ENCODE data around the gene B4GALNT2. TPM values are rescaled to one million over a fixed set of nuclear protein-coding genes. Genes with fewer than 3 reads are reported as not detected.

The B4GALNT2 gene
- total RNA-seq, 2 donors from 2014 or later, result not detected

- Mint-ChIP-seq H3K4me3 (peak overlapping the region; percentile 90), H3K27ac (peak overlapping the region; percentile 76 to 79), H3K9me3 (no peaks in the 10 kb centered on the region), H3K36me3 (peaks cover 6% of the 10 kb centered on the region), H3K4me1 (ENCODE audit: low read depth in 2 of 2) (peaks cover 78 to 80% of the 10 kb centered on the region in 2 donors), H3K27me3 (no peaks in the 10 kb centered on the region)
- DNase-seq (ENCODE audit: low spot score), result no peak
- no peak for ATAC-seq
Measured at GRCh38 chr17:49214676-49215360, 82.2 kb downstream of the B4GALNT2 start.

GRCh38 chr17:49216482-49216881, 83.9 kb downstream of the B4GALNT2 start:
- Mint-ChIP-seq H3K27ac (peak overlapping the region; percentile 79 to 85), H3K27me3 (no peaks in the 10 kb centered on the region), H3K9me3 (no peaks in the 10 kb centered on the region), H3K4me1 (ENCODE audit: low read depth in 2 of 2) (peaks cover 65 to 67% of the 10 kb centered on the region in 2 donors), H3K4me3 (peak overlapping the region; percentile 82), H3K36me3 (peaks cover 6% of the 10 kb centered on the region)
- ATAC-seq, result no peak
- no peak for DNase-seq (ENCODE audit: low spot score)

GRCh38 chr17:49216953-49217650, 84.5 kb downstream of the B4GALNT2 start:
- Mint-ChIP-seq H3K9me3 (no peaks in the 10 kb centered on the region), H3K4me1 (ENCODE audit: low read depth in 2 of 2) (peaks cover 63 to 65% of the 10 kb centered on the region in 2 donors), H3K27me3 (no peaks in the 10 kb centered on the region), H3K27ac (peak overlapping the region; percentile 79 to 85), H3K4me3 (peak overlapping the region; percentile 82), H3K36me3 (peaks cover 4% of the 10 kb centered on the region)
- ATAC-seq (peak in 1 of 2 donors; percentile 1), DNase-seq (ENCODE audit: low spot score) (no peak)

- peak overlapping the region; percentile 79 to 85 for H3K27ac Mint-ChIP-seq
- ATAC-seq (peak; percentile 79 to 82), DNase-seq (ENCODE audit: low spot score) (peak; percentile 84)
- no peaks in the 10 kb centered on the region for H3K27me3 Mint-ChIP-seq
- H3K4me1 Mint-ChIP-seq (ENCODE audit: low read depth in 2 of 2), result peaks cover 60 to 66% of the 10 kb centered on the region in 2 donors
- no peaks in the 10 kb centered on the region for H3K36me3 Mint-ChIP-seq
- H3K4me3 Mint-ChIP-seq, result peak overlapping the region; percentile 82
- no peaks in the 10 kb centered on the region for H3K9me3 Mint-ChIP-seq
Measured at GRCh38 chr17:49217651-49218413, 85.3 kb downstream of the B4GALNT2 start.

- H3K27me3 Mint-ChIP-seq, result no peaks in the 10 kb centered on the region
- no peaks in the 10 kb centered on the region for H3K9me3 Mint-ChIP-seq
- peak overlapping the region; percentile 79 to 85 for H3K27ac Mint-ChIP-seq
- H3K4me3 Mint-ChIP-seq, result peak overlapping the region; percentile 82
- H3K36me3 Mint-ChIP-seq, result no peaks in the 10 kb centered on the region
- DNase-seq (ENCODE audit: low spot score) (peak; percentile 76), ATAC-seq (peak; percentile 71 to 80)
- peaks cover 56 to 62% of the 10 kb centered on the region in 2 donors for H3K4me1 Mint-ChIP-seq (ENCODE audit: low read depth in 2 of 2)
Measured at GRCh38 chr17:49218941-49219913, 86.7 kb downstream of the B4GALNT2 start.

- no peaks in the 10 kb centered on the region for H3K36me3 Mint-ChIP-seq
- H3K4me1 Mint-ChIP-seq (ENCODE audit: low read depth in 2 of 2), result peaks cover 55 to 60% of the 10 kb centered on the region in 2 donors
- no peaks in the 10 kb centered on the region for H3K9me3 Mint-ChIP-seq
- ATAC-seq (no peak), DNase-seq (ENCODE audit: low spot score) (no peak)
- H3K27me3 Mint-ChIP-seq, result no peaks in the 10 kb centered on the region
- H3K4me3 Mint-ChIP-seq, result peak overlapping the region; percentile 82
- peak overlapping the region; percentile 79 to 85 for H3K27ac Mint-ChIP-seq
Measured at GRCh38 chr17:49219987-49220386, 87.4 kb downstream of the B4GALNT2 start.

- ATAC-seq, result no peak
- Mint-ChIP-seq H3K27me3 (no peaks in the 10 kb centered on the region), H3K4me3 (peak overlapping the region; percentile 70), H3K27ac (peak overlapping the region; percentile 29 to 65), H3K4me1 (ENCODE audit: low read depth in 2 of 2) (peaks cover 28 to 46% of the 10 kb centered on the region in 2 donors), H3K9me3 (no peaks in the 10 kb centered on the region), H3K36me3 (no peaks in the 10 kb centered on the region)
- DNase-seq (ENCODE audit: low spot score), result no peak
Measured at GRCh38 chr17:49223168-49223516, 90.6 kb downstream of the B4GALNT2 start.

GRCh38 chr17:49223517-49224197, 91.1 kb downstream of the B4GALNT2 start:
- Mint-ChIP-seq H3K36me3 (no peaks in the 10 kb centered on the region), H3K9me3 (no peaks in the 10 kb centered on the region), H3K4me1 (ENCODE audit: low read depth in 2 of 2) (peaks cover 25 to 42% of the 10 kb centered on the region in 2 donors), H3K4me3 (peak overlapping the region; percentile 70), H3K27me3 (no peaks in the 10 kb centered on the region), H3K27ac (peak overlapping the region; percentile 29 to 65)
- ATAC-seq, result peak; percentile 25 to 59
- DNase-seq (ENCODE audit: low spot score), result no peak

GRCh38 chr17:49224198-49224996, 91.8 kb downstream of the B4GALNT2 start:
- Mint-ChIP-seq H3K36me3 (no peaks in the 10 kb centered on the region), H3K27ac (no peak overlapping the region)

GRCh38 chr17:49224997-49225337, 92.4 kb downstream of the B4GALNT2 start:
- no peak for DNase-seq (ENCODE audit: low spot score)
- Mint-ChIP-seq H3K36me3 (no peaks in the 10 kb centered on the region), H3K4me1 (ENCODE audit: low read depth in 2 of 2) (peaks cover 24 to 40% of the 10 kb centered on the region in 2 donors), H3K9me3 (no peaks in the 10 kb centered on the region), H3K4me3 (peak overlapping the region; percentile 70), H3K27ac (no peak overlapping the region), H3K27me3 (no peaks in the 10 kb centered on the region)
- ATAC-seq, result no peak

More at GRCh38 chr17:49224198-49224996, 91.8 kb downstream of the B4GALNT2 start:
- no peaks in the 10 kb centered on the region for H3K27me3 Mint-ChIP-seq
- no peaks in the 10 kb centered on the region for H3K9me3 Mint-ChIP-seq
- ATAC-seq (peak; percentile 67 to 74), DNase-seq (ENCODE audit: low spot score) (peak; percentile 71)
- peak overlapping the region; percentile 70 for H3K4me3 Mint-ChIP-seq
- peaks cover 24 to 39% of the 10 kb centered on the region in 2 donors for H3K4me1 Mint-ChIP-seq (ENCODE audit: low read depth in 2 of 2)

GRCh38 chr17:49225554-49226236, 93.1 kb downstream of the B4GALNT2 start:
- no peak for DNase-seq (ENCODE audit: low spot score)
- no peaks in the 10 kb centered on the region for H3K27me3 Mint-ChIP-seq
- no peak overlapping the region for H3K4me3 Mint-ChIP-seq
- no peak overlapping the region for H3K27ac Mint-ChIP-seq
- H3K4me1 Mint-ChIP-seq (ENCODE audit: low read depth in 2 of 2), result peaks cover 24 to 36% of the 10 kb centered on the region in 2 donors
- H3K9me3 Mint-ChIP-seq, result no peaks in the 10 kb centered on the region
- no peaks in the 10 kb centered on the region for H3K36me3 Mint-ChIP-seq
- ATAC-seq, result no peak
